Measurements from ENCODE around the gene MAB21L1.

Gene MAB21L1

DNA sequence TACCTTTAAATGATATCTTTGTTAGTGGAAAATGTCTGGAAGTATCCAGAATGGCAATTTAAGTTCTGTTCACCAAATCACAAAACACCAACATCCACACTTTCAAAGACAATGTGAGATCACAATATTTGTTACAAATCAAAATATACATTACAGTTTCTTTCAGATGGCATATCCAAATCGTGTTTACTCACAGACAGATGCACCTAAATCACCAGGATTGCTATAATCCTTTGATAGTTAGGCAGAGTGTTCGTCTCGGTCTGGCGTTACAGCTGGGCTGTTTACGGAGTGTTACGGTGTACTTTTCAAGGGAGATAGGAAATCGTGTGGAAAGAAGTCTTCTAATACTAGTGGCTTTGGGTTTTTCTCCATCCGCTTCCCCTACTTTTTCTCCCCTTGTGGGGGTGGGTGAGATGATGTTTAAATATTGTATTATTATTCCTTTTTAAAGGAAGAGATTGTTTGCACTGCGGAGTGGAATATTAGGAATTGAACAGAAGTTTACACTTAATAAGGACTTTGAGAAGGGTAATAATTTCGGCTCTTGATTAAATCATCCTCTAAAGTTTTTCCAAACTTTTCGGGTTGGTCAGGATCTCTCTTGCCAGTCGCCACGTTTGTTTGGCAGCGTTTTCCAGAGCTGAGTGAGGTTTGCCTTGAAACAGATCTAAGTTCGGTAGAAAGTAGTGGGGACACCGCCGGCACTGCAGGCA lies 1.8 kb downstream of the MAB21L1 start:
- no peak overlapping the region for H2BK120ac ChIP-seq (ENCODE audit: low read depth, low read length)
- H2AFZ ChIP-seq (ENCODE audit: low read length) = peak overlapping the region; percentile 91
- peak overlapping the region in 1 of 2 donors; percentile 63 for H3K4me3 ChIP-seq (ENCODE audit: low read length in 2 of 2)
- peak overlapping the region; percentile 66 for H3K4me2 ChIP-seq (ENCODE audit: insufficient read depth, low read length, poor library complexity, severe bottlenecking)
- H3K9me3 ChIP-seq (replicated peaks in 1 of 2; ENCODE audit: control insufficient read depth in 2 of 2, insufficient read depth in 1 of 2, low read depth in 1 of 2, low read length in 2 of 2) = no peaks in the 10 kb centered on the region
- H3K9ac ChIP-seq (ENCODE audit: low read depth, low read length, poor library complexity) = no peak overlapping the region
- no peak overlapping the region for H3K4ac ChIP-seq (ENCODE audit: low read length)
- H4K91ac ChIP-seq (ENCODE audit: low read depth, low read length, poor library complexity) = no peak overlapping the region
- no peak overlapping the region for H2BK5ac ChIP-seq (ENCODE audit: low read length)
- no peak overlapping the region for H2BK12ac ChIP-seq (ENCODE audit: low read length)
- H3K36me3 ChIP-seq (replicated peaks in 1 of 2; ENCODE audit: control insufficient read depth in 2 of 2, insufficient read depth in 2 of 2, low read length in 2 of 2) = no peaks in the 10 kb centered on the region
- H3K4me1 ChIP-seq (ENCODE audit: control insufficient read depth in 2 of 2, insufficient read depth in 1 of 2, low read depth in 1 of 2, low read length in 2 of 2) = peaks cover 13 to 28% of the 10 kb centered on the region in 2 donors
- no peak for DNase-seq (ENCODE audit: low spot score)
- no peak overlapping the region for H3K23ac ChIP-seq (ENCODE audit: low read depth, low read length, poor library complexity)
- no CpG with 5 or more reads among the region's 17 CpGs for WGBS, 2 donors (ENCODE audit: extremely low coverage in 2 of 2, insufficient read length in 2 of 2, insufficient replicate concordance in 1 of 2)
- no peak overlapping the region for H3K18ac ChIP-seq (ENCODE audit: low read length)
- H2AK5ac ChIP-seq (ENCODE audit: low read depth, low read length) = no peak overlapping the region
- no peak overlapping the region for H2BK15ac ChIP-seq (ENCODE audit: low read length)
- H3K27ac ChIP-seq (replicated peaks; ENCODE audit: low read length) = no peak overlapping the region
- H3K14ac ChIP-seq (ENCODE audit: low read length) = no peak overlapping the region
- no peak overlapping the region for H4K8ac ChIP-seq (ENCODE audit: low read depth, low read length)
- peaks cover 16 to 55% (median 47%) of the 10 kb centered on the region in 3 experiments for H3K27me3 ChIP-seq (ENCODE audit: control insufficient read depth in 3 of 3, insufficient read depth in 3 of 3, low read depth in 1 of 3, low read length in 3 of 3)
- no peaks in the 10 kb centered on the region for H3K79me1 ChIP-seq (ENCODE audit: low read depth, low read length)

- Histone ChIP-seq H2AFZ (ENCODE audit: low read length) (no peak overlapping the region), H2BK15ac (ENCODE audit: low read length) (no peak overlapping the region)
Observed at GRCh38 chr13:35473802-35474201, 2.7 kb downstream of the MAB21L1 start.

GRCh38 chr13:35473206-35473775 lies 3.2 kb downstream of the MAB21L1 start:
- Histone ChIP-seq H3K4me2 (ENCODE audit: insufficient read depth, low read length, poor library complexity, severe bottlenecking) (no peak overlapping the region), H3K27ac (replicated peaks; ENCODE audit: low read length) (no peak overlapping the region), H3K9ac (ENCODE audit: low read depth, low read length, poor library complexity) (no peak overlapping the region), H2AK5ac (ENCODE audit: low read depth, low read length) (no peak overlapping the region), H3K27me3 (ENCODE audit: control insufficient read depth in 3 of 3, insufficient read depth in 3 of 3, low read depth in 1 of 3, low read length in 3 of 3) (peaks cover 16 to 51% (median 33%) of the 10 kb centered on the region in 3 experiments), H3K36me3 (replicated peaks in 1 of 2; ENCODE audit: control insufficient read depth in 2 of 2, insufficient read depth in 2 of 2, low read length in 2 of 2) (no peaks in the 10 kb centered on the region), H2BK12ac (ENCODE audit: low read length) (no peak overlapping the region), H3K4me3 (ENCODE audit: low read length in 2 of 2) (no peak overlapping the region), H4K91ac (ENCODE audit: low read depth, low read length, poor library complexity) (no peak overlapping the region), H3K14ac (ENCODE audit: low read length) (no peak overlapping the region), H3K23ac (ENCODE audit: low read depth, low read length, poor library complexity) (no peak overlapping the region), H2AFZ (ENCODE audit: low read length) (no peak overlapping the region), H3K18ac (ENCODE audit: low read length) (no peak overlapping the region), H3K79me1 (ENCODE audit: low read depth, low read length) (no peaks in the 10 kb centered on the region), H2BK120ac (ENCODE audit: low read depth, low read length) (no peak overlapping the region), H3K4ac (ENCODE audit: low read length) (no peak overlapping the region), H3K9me3 (replicated peaks in 1 of 2; ENCODE audit: control insufficient read depth in 2 of 2, insufficient read depth in 1 of 2, low read depth in 1 of 2, low read length in 2 of 2) (no peaks in the 10 kb centered on the region), H4K8ac (ENCODE audit: low read depth, low read length) (no peak overlapping the region), H3K4me1 (ENCODE audit: control insufficient read depth in 2 of 2, insufficient read depth in 1 of 2, low read depth in 1 of 2, low read length in 2 of 2) (peaks cover 8 to 20% of the 10 kb centered on the region in 2 donors), H2BK15ac (ENCODE audit: low read length) (no peak overlapping the region), H2BK5ac (ENCODE audit: low read length) (no peak overlapping the region)
- no peak for DNase-seq (ENCODE audit: low spot score)

More at GRCh38 chr13:35473802-35474201, 2.7 kb downstream of the MAB21L1 start:
- no peaks in the 10 kb centered on the region for H3K9me3 ChIP-seq (replicated peaks in 1 of 2; ENCODE audit: control insufficient read depth in 2 of 2, insufficient read depth in 1 of 2, low read depth in 1 of 2, low read length in 2 of 2)
- H3K9ac ChIP-seq (ENCODE audit: low read depth, low read length, poor library complexity) = no peak overlapping the region
- no peak overlapping the region for H2AK5ac ChIP-seq (ENCODE audit: low read depth, low read length)
- peaks cover 16 to 55% (median 38%) of the 10 kb centered on the region in 3 experiments for H3K27me3 ChIP-seq (ENCODE audit: control insufficient read depth in 3 of 3, insufficient read depth in 3 of 3, low read depth in 1 of 3, low read length in 3 of 3)
- H4K91ac ChIP-seq (ENCODE audit: low read depth, low read length, poor library complexity) = no peak overlapping the region
- no CpG with 5 or more reads among the region's 2 CpGs for WGBS, 2 donors (ENCODE audit: extremely low coverage in 2 of 2, insufficient read length in 2 of 2, insufficient replicate concordance in 1 of 2)
- H3K36me3 ChIP-seq (replicated peaks in 1 of 2; ENCODE audit: control insufficient read depth in 2 of 2, insufficient read depth in 2 of 2, low read length in 2 of 2) = no peaks in the 10 kb centered on the region
- no peak overlapping the region for H3K27ac ChIP-seq (replicated peaks; ENCODE audit: low read length)
- no peak overlapping the region for H4K8ac ChIP-seq (ENCODE audit: low read depth, low read length)
- no peak for DNase-seq (ENCODE audit: low spot score)
- no peaks in the 10 kb centered on the region for H3K79me1 ChIP-seq (ENCODE audit: low read depth, low read length)
- no peak overlapping the region for H3K4me2 ChIP-seq (ENCODE audit: insufficient read depth, low read length, poor library complexity, severe bottlenecking)
- no peak overlapping the region for H3K23ac ChIP-seq (ENCODE audit: low read depth, low read length, poor library complexity)
- H2BK5ac ChIP-seq (ENCODE audit: low read length) = no peak overlapping the region
- H3K4ac ChIP-seq (ENCODE audit: low read length) = no peak overlapping the region
- H2BK120ac ChIP-seq (ENCODE audit: low read depth, low read length) = no peak overlapping the region
- H3K4me1 ChIP-seq (ENCODE audit: control insufficient read depth in 2 of 2, insufficient read depth in 1 of 2, low read depth in 1 of 2, low read length in 2 of 2) = peaks cover 8 to 25% of the 10 kb centered on the region in 2 donors
- no peak overlapping the region for H3K4me3 ChIP-seq (ENCODE audit: low read length in 2 of 2)
- H3K18ac ChIP-seq (ENCODE audit: low read length) = no peak overlapping the region
- H3K14ac ChIP-seq (ENCODE audit: low read length) = no peak overlapping the region
- H2BK12ac ChIP-seq (ENCODE audit: low read length) = no peak overlapping the region

DNA sequence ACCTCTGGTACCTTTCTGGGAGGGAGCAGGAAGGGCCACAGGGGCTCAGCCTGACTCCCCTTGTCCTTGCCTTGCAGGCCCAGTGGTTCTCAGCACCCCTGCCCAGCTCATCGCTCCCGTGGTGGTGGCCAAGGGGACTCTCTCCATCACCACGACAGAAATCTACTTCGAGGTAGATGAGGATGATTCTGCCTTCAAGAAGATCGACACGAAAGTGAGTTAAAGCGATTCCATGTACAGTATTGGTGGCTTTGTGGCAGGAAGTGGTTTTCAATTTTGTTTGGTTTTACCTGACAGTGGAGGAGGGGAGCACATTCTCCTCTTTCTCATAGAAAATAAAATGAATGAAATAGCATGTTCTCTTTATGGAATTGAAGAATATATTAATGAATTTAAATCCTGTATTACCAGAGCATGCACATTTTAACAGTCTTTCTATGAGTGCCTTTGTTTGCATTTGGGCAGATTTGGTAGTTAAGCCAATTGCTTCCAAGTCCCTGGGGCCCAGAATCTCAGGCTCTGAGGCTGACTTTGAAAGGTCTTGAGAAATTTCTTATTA lies 4.1 kb downstream of the MAB21L1 start:
- Histone ChIP-seq H2AK5ac (ENCODE audit: low read depth, low read length) (no peak overlapping the region), H3K4me1 (ENCODE audit: control insufficient read depth in 2 of 2, insufficient read depth in 1 of 2, low read depth in 1 of 2, low read length in 2 of 2) (peaks cover 11 to 20% of the 10 kb centered on the region in 2 donors), H3K36me3 (replicated peaks in 1 of 2; ENCODE audit: control insufficient read depth in 2 of 2, insufficient read depth in 2 of 2, low read length in 2 of 2) (no peaks in the 10 kb centered on the region), H3K9me3 (replicated peaks in 1 of 2; ENCODE audit: control insufficient read depth in 2 of 2, insufficient read depth in 1 of 2, low read depth in 1 of 2, low read length in 2 of 2) (no peaks in the 10 kb centered on the region), H3K4me2 (ENCODE audit: insufficient read depth, low read length, poor library complexity, severe bottlenecking) (no peak overlapping the region), H4K8ac (ENCODE audit: low read depth, low read length) (no peak overlapping the region), H2BK12ac (ENCODE audit: low read length) (no peak overlapping the region), H3K18ac (ENCODE audit: low read length) (no peak overlapping the region), H3K23ac (ENCODE audit: low read depth, low read length, poor library complexity) (no peak overlapping the region), H3K4me3 (ENCODE audit: low read length in 2 of 2) (peak overlapping the region in 1 of 2 donors; percentile 58), H3K14ac (ENCODE audit: low read length) (no peak overlapping the region), H3K27me3 (ENCODE audit: control insufficient read depth in 3 of 3, insufficient read depth in 3 of 3, low read depth in 1 of 3, low read length in 3 of 3) (peaks cover 13 to 45% (median 24%) of the 10 kb centered on the region in 3 experiments), H3K79me1 (ENCODE audit: low read depth, low read length) (no peaks in the 10 kb centered on the region), H4K91ac (ENCODE audit: low read depth, low read length, poor library complexity) (no peak overlapping the region), H3K27ac (replicated peaks; ENCODE audit: low read length) (no peak overlapping the region), H3K4ac (ENCODE audit: low read length) (no peak overlapping the region), H2BK120ac (ENCODE audit: low read depth, low read length) (no peak overlapping the region), H3K9ac (ENCODE audit: low read depth, low read length, poor library complexity) (no peak overlapping the region), H2BK15ac (ENCODE audit: low read length) (no peak overlapping the region), H2AFZ (ENCODE audit: low read length) (peak overlapping the region; percentile 91), H2BK5ac (ENCODE audit: low read length) (no peak overlapping the region)
- DNase-seq (ENCODE audit: low spot score) = no peak
- WGBS, 2 donors (ENCODE audit: extremely low coverage in 2 of 2, insufficient read length in 2 of 2, insufficient replicate concordance in 1 of 2) = no CpG with 5 or more reads among the region's 7 CpGs
